ENCODE measurements around the gene SH3RF3. TPM values are rescaled to one million over a fixed set of nuclear protein-coding genes. Genes with fewer than 3 reads are reported as not detected.

Gene SH3RF3
- total and polyA plus RNA-seq, 10 of the 15 experiments (the other 5 are each of a cell fraction or from before 2014, with no cell fraction given): 0.08 to 8.8 (median 2.3) TPM

DNA sequence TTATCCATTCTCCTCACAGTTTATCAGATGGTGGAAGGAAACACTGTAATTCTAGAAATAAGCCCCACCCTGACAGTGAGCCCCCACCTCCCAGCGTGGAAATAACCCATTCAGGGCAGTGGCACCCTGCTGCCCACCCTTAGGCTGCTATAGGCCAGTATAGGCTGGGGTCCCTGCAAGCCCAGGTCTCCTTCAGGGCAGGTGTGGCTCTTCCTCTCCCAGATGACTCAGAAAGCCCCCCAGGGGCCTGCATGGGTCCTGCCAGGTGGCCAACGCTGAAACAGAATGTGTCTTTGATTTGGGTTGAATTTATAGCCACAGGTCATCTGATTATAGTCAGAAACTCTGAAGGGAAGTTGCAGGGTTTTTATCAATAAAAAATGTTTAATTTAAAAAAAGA lies 136.4 kb downstream of the SH3RF3 start (continued):
- TF ChIP-seq SUZ12 (IDR thresholded peaks at IDR 0.05; ENCODE audit: unreplicated experiment) (no peak), SIX5 (IDR thresholded peaks at IDR 0.05; ENCODE audit: low read depth, low read length, severe bottlenecking) (no peak), MEF2B (IDR thresholded peaks at IDR 0.05; ENCODE audit: partially characterized antibody, poor library complexity, severe bottlenecking) (no peak), FOS (IDR thresholded peaks at IDR 0.05; ENCODE audit: borderline replicate concordance, extremely low read depth, insufficient read length) (no peak), IRF4 (IDR thresholded peaks at IDR 0.05; ENCODE audit: low read depth, low read length) (no peak), NBN (IDR thresholded peaks at IDR 0.05) (no peak)
- TF ChIP-seq, protein P1, sequence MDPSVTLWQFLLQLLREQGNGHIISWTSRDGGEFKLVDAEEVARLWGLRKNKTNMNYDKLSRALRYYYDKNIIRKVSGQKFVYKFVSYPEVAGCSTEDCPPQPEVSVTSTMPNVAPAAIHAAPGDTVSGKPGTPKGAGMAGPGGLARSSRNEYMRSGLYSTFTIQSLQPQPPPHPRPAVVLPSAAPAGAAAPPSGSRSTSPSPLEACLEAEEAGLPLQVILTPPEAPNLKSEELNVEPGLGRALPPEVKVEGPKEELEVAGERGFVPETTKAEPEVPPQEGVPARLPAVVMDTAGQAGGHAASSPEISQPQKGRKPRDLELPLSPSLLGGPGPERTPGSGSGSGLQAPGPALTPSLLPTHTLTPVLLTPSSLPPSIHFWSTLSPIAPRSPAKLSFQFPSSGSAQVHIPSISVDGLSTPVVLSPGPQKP (IDR thresholded peaks at IDR 0.05; ENCODE audit: low read depth, low read length): no peak

DNA sequence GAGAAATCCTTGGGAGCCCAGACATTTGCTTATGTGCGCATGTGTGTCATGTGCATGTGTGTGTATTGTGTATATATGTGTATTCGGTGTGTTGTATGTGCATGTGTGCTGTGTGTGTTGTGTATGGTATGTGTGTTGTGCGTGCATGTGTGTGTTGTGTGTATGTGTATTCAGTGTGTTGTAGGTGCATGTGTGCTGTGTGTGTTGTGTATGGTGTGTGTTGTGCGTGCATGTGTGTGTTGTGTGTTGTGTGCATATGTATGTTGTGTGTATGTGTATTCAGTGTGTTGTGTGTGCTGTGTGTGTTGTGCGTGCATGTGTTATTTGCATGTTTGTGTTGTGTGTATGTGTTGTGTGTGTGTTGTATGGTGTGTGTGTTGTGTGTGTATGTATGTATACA lies 136.9 kb downstream of the SH3RF3 start:
- TF ChIP-seq NR2F1 (conservative IDR thresholded peaks at IDR 0.05) (no peak), MTA3 (IDR thresholded peaks at IDR 0.05; ENCODE audit: borderline replicate concordance, low read length) (no peak), HDGF (IDR thresholded peaks at IDR 0.05) (0 out of 2 replicates have a peak, but pooled peaks have one; percentile 33), RFX5 (IDR thresholded peaks at IDR 0.05; ENCODE audit: low read depth, low read length) (no peak)
- TF ChIP-seq, protein P2, sequence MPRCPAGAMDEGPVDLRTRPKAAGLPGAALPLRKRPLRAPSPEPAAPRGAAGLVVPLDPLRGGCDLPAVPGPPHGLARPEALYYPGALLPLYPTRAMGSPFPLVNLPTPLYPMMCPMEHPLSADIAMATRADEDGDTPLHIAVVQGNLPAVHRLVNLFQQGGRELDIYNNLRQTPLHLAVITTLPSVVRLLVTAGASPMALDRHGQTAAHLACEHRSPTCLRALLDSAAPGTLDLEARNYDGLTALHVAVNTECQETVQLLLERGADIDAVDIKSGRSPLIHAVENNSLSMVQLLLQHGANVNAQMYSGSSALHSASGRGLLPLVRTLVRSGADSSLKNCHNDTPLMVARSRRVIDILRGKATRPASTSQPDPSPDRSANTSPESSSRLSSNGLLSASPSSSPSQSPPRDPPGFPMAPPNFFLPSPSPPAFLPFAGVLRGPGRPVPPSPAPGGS (IDR thresholded peaks at IDR 0.05; ENCODE audit: borderline replicate concordance, insufficient read depth, low read depth, low read length, poor library complexity, severe bottlenecking): peak; percentile 81
- TF ChIP-seq, protein P3, sequence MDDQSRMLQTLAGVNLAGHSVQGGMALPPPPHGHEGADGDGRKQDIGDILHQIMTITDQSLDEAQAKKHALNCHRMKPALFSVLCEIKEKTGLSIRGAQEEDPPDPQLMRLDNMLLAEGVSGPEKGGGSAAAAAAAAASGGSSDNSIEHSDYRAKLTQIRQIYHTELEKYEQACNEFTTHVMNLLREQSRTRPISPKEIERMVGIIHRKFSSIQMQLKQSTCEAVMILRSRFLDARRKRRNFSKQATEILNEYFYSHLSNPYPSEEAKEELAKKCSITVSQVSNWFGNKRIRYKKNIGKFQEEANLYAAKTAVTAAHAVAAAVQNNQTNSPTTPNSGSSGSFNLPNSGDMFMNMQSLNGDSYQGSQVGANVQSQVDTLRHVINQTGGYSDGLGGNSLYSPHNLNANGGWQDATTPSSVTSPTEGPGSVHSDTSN (IDR thresholded peaks at IDR 0.05; ENCODE audit: insufficient replicate concordance, low read depth, low read length): peak; percentile 8
- H3K9me3 ChIP-seq (replicated peaks; ENCODE audit: control insufficient read depth, insufficient read depth, low read length): no peaks in the 10 kb centered on the region
- no peak for DNase-seq (ENCODE audit: low read depth, low spot score)
- H3K36me3 ChIP-seq (ENCODE audit: control insufficient read depth in 2 of 2, insufficient read depth in 2 of 2, low read length in 1 of 2): no peaks in the 10 kb centered on the region
- intact Hi-C loops (cut with micrococcal nuclease; ENCODE audit: unreplicated experiment): no loop called here
- POLR2A ChIA-PET: no interaction called here
- H3K9ac ChIP-seq (ENCODE audit: control insufficient read depth, insufficient read depth, low read length): no peak overlapping the region
- no peaks in the 10 kb centered on the region; the same call in 1 of the 2 replicates for H3K4me1 ChIP-seq (ENCODE audit: control insufficient read depth, insufficient read depth, low read length)
- no peaks in the 10 kb centered on the region for H4K20me1 ChIP-seq (ENCODE audit: control insufficient read depth, insufficient read depth)
- no peak overlapping the region for H2AFZ ChIP-seq (ENCODE audit: control insufficient read depth, low read depth, low read length)
- no peak for ATAC-seq
- RAD21 ChIA-PET (ENCODE audit: unreplicated experiment): no interaction called here
- no peak for FAIRE-seq
- in situ Hi-C loops (cut with MboI): no loop called here
- no peak overlapping the region for H3K4me3 ChIP-seq
- CTCF ChIA-PET: no interaction called here
- no peak overlapping the region for H3K27ac ChIP-seq (ENCODE audit: control insufficient read depth, insufficient read depth)
- no peaks in the 10 kb centered on the region for H3K27me3 ChIP-seq (replicated peaks in 1 of 2; ENCODE audit: control insufficient read depth in 2 of 2, insufficient read depth in 2 of 2, low read length in 1 of 2)
- 72% methylated on average over 5 of the region's 5 CpGs for WGBS (ENCODE audit: insufficient coverage, insufficient replicate concordance, low lambda C conversion rate, missing lambda C conversion rate)
- no peaks in the 10 kb centered on the region for H3K79me2 ChIP-seq (ENCODE audit: control insufficient read depth, insufficient read depth, low read length)
- SMC1A ChIA-PET (ENCODE audit: uncharacterized antibody, unreplicated experiment): interaction anchor here (1.0 kb wide), 1 partner anchor 9 kb away, joined by 3 read pairs; no protein-coding TSS in a partner anchor
- no TSS peak for BruUV-seq (replicated peaks)
- no peak overlapping the region for H3K4me2 ChIP-seq (ENCODE audit: control insufficient read depth, insufficient read depth)

Measured in GM12878 (cell line).